ENCODE data around the gene PGAP2. TPM values are rescaled to one million over a fixed set of nuclear protein-coding genes. Genes with fewer than 3 reads are reported as not detected.

PGAP2 gene
- total RNA-seq, 2 donors from 2014 or later: 37.6 to 45.9 TPM

DNA sequence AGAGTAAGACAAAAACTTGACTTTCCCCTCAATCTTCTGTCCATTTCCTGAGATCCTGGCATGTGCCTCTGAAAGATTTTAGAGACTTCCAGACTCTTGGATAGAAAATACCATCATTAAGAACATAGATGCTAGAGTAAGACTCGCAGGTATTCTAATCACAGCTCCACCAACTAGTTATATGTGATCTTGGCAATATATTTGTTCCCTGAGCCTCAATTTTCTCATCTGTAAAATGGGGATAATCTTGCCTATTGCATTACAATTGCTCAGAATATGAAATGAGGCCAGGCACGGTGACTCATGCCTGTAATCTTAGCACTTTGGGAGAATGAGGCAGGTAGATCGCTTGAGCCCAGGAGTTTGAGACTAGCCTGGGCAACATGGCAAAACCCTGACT is 21.7 kb downstream of the PGAP2 start:
- ATAC-seq (replicated peaks in 1 of 2): no peak
- no peak for DNase-seq
- Mint-ChIP-seq H3K36me3 (ENCODE audit: insufficient read depth in 2 of 2) (peaks cover 22 to 31% of the 10 kb centered on the region in 2 donors), H3K4me3 (no peak overlapping the region), H3K27me3 (ENCODE audit: low read depth) (no peaks in the 10 kb centered on the region), H3K9me3 (no peaks in the 10 kb centered on the region), H3K4me1 (ENCODE audit: low read depth) (peaks cover 63% of the 10 kb centered on the region), H3K27ac (peak overlapping the region; percentile 67)

DNA sequence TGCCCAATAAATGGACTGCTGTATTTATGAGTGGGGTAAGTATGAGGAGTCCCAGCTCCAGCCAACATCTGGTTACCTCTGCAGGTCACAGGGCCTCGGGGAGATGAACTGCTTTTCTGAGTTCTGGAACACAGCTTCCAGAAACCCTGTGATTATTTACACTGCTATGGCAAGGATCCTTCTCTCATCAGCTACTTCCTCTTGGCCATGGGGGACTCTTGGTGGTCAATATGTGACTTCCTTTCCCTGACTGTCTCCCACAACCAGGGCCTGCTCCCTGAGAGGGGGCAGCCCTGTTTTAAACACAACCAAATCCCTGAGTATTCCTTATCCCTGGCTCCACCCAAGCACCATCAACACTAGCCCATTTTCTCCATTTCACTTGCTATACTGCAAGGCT is 22.4 kb downstream of the PGAP2 start:
- H3K27me3 Mint-ChIP-seq (ENCODE audit: low read depth): no peaks in the 10 kb centered on the region
- H3K36me3 Mint-ChIP-seq (ENCODE audit: insufficient read depth in 2 of 2): peaks cover 27 to 37% of the 10 kb centered on the region in 2 donors
- peak overlapping the region; percentile 80 to 87 for H3K4me3 Mint-ChIP-seq
- H3K27ac Mint-ChIP-seq: peak overlapping the region; percentile 87
- H3K9me3 Mint-ChIP-seq: no peaks in the 10 kb centered on the region
- peaks cover 63% of the 10 kb centered on the region for H3K4me1 Mint-ChIP-seq (ENCODE audit: low read depth)
- no peak for DNase-seq
- ATAC-seq (replicated peaks in 1 of 2): no peak

DNA sequence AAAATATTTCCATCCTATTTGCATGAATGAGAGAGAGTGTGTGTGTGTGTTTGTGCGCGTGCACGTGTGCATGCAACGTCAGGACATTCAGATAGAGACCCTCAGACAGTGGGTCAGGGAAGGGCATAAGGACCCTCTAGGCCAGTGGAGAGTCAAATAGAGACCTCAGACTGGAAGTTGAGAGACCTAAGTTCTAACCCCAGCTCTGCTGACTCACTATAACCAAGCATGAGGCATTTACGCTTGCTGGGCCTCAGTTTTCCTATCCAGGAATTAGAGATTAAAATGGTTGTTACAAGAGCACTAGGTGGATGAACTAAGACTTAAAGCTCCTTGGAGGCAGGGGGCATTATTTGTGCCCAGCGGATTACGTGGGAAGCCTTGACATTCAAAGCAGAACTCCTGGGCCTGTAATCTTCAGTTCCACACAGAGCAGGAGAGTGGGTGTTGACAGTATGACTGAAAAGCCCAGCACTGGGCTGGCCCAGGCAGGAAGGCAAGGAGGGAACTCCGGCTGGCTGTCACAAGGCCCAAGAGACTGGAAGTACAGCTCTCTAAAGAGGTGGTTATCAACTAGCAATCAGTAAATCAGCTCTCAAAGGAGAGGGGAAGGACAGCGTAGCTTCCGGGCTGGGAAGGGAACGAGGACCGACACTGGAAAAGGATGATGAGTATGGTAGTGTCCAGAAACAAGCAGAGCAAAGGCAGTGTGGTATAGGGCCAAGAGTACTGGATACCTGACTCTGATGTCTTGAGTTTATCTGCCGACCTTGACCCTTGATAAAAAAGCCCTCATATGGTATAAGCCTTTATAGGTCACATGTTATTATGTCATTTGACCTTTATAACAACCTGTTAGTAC is 23.2 kb downstream of the PGAP2 start:
- DNase-seq (no peak), ATAC-seq (replicated peaks in 1 of 2) (peak; percentile 62 to 68)
- Mint-ChIP-seq H3K9me3 (no peaks in the 10 kb centered on the region), H3K4me1 (ENCODE audit: low read depth) (peaks cover 67% of the 10 kb centered on the region), H3K27ac (peak overlapping the region; percentile 87), H3K36me3 (ENCODE audit: insufficient read depth in 2 of 2) (peaks cover 24 to 38% of the 10 kb centered on the region in 2 donors), H3K27me3 (ENCODE audit: low read depth) (no peaks in the 10 kb centered on the region), H3K4me3 (peak overlapping the region; percentile 80 to 87)

- ATAC-seq (replicated peaks in 1 of 2): no peak
- peaks cover 22 to 34% of the 10 kb centered on the region in 2 donors for H3K36me3 Mint-ChIP-seq (ENCODE audit: insufficient read depth in 2 of 2)
- DNase-seq: no peak
- no peaks in the 10 kb centered on the region for H3K27me3 Mint-ChIP-seq (ENCODE audit: low read depth)
- H3K4me1 Mint-ChIP-seq (ENCODE audit: low read depth): peaks cover 79% of the 10 kb centered on the region
- H3K27ac Mint-ChIP-seq: peak overlapping the region; percentile 87
- no peaks in the 10 kb centered on the region for H3K9me3 Mint-ChIP-seq
- H3K4me3 Mint-ChIP-seq: peak overlapping the region; percentile 87 to 88
Observed at GRCh38 chr11:3832816-3833215, 24.5 kb downstream of the PGAP2 start.

DNA sequence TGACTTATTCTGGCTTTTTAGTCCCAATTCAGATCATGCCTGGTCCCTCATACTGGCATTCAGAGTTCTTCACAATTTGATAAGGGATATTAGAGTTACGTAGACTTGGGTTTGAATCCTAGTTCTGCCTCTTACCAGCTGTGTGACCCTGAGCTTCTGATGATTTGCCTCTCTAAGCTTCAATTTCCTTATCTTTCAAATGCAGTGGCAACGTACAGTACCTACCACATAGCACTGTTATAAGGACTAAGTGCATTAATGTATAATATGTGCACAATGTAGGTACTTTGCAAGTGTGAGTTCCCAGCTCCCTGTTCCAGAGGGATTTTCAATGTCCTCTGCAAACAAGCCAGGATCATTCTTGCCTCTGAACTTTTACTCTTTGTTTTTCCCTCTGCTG is 25.1 kb downstream of the PGAP2 start:
- no peaks in the 10 kb centered on the region for H3K27me3 Mint-ChIP-seq (ENCODE audit: low read depth)
- H3K4me3 Mint-ChIP-seq: peak overlapping the region; percentile 87 to 88
- no peak for DNase-seq
- no peak for ATAC-seq (replicated peaks in 1 of 2)
- peaks cover 85% of the 10 kb centered on the region for H3K4me1 Mint-ChIP-seq (ENCODE audit: low read depth)
- H3K36me3 Mint-ChIP-seq (ENCODE audit: insufficient read depth in 2 of 2): peaks cover 23 to 40% of the 10 kb centered on the region in 2 donors
- no peaks in the 10 kb centered on the region for H3K9me3 Mint-ChIP-seq
- peak overlapping the region; percentile 87 for H3K27ac Mint-ChIP-seq

DNA sequence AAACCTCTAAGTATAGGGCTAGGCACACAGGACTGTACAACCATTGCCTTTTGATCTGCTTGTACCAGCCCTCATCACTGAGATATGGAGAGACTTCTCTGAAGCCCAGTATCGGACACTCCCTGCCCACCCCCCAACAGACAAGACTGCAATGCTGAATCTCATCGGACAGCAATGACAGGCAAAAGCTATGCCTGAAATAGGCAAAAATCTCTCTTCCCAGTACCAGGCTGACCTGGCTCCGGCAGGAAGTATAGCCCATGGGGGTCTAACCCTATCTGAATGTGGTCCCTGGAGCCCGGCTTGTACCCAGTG is 25.9 kb downstream of the PGAP2 start:
- Mint-ChIP-seq H3K4me3 (peak overlapping the region; percentile 87 to 88), H3K36me3 (ENCODE audit: insufficient read depth in 2 of 2) (peaks cover 26 to 45% of the 10 kb centered on the region in 2 donors), H3K4me1 (ENCODE audit: low read depth) (peaks cover 92% of the 10 kb centered on the region), H3K27ac (peak overlapping the region; percentile 92), H3K27me3 (ENCODE audit: low read depth) (no peaks in the 10 kb centered on the region), H3K9me3 (no peaks in the 10 kb centered on the region)
- ATAC-seq (replicated peaks in 1 of 2) (no peak), DNase-seq (no peak)

DNA sequence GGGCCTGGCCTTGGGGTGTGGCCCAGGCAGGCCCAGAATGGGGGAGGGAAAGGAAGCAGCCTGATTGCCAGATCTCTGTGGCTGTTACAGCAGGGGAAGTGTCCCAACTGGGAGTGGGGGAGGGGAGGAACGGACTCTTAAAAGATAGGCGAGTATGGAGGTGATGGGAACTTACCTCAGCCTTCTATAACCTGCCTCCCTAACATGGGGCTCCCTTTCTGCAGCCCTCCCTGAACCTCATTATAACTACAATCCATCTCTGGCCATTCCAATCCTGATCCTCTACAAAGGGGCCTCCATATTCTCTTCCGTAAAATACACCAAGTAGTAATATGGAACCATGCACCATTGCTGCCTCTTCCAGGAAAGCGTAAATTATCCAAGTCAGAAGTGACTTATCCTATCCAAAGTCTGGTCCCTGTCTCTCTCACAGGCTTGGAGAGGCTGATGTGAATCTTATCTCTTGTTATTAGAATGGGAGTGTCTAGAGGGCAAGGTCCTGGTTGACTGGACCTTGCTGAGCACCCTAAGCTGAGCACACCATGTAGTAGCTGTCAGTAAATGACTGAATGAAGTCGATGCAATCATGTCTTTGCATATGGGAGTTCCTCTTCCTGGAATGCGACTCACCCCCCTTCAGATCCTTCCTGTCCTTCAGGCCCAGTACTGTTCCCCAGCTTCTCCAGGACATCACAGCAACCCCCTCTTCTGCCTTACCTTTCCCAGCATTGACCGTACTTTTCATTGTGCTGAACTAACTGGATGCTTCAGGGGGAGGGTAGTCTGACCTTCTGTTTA is 26.5 kb downstream of the PGAP2 start:
- Mint-ChIP-seq H3K36me3 (ENCODE audit: insufficient read depth in 2 of 2) (peaks cover 31 to 46% of the 10 kb centered on the region in 2 donors), H3K9me3 (no peaks in the 10 kb centered on the region)
- DNase-seq: no peak

GRCh38 chr11:3835751-3836150 is 27.4 kb downstream of the PGAP2 start:
- H3K27ac Mint-ChIP-seq: peak overlapping the region; percentile 92
- H3K36me3 Mint-ChIP-seq (ENCODE audit: insufficient read depth in 2 of 2): peaks cover 31 to 47% of the 10 kb centered on the region in 2 donors
- ATAC-seq (replicated peaks in 1 of 2): no peak
- H3K4me1 Mint-ChIP-seq (ENCODE audit: low read depth): peaks cover 87% of the 10 kb centered on the region
- no peak for DNase-seq
- H3K4me3 Mint-ChIP-seq: peak overlapping the region; percentile 87 to 88
- no peaks in the 10 kb centered on the region for H3K27me3 Mint-ChIP-seq (ENCODE audit: low read depth)
- no peaks in the 10 kb centered on the region for H3K9me3 Mint-ChIP-seq

More for the DNA sequence above, 26.5 kb downstream of the PGAP2 start:
- peak overlapping the region; percentile 87 to 88 for H3K4me3 Mint-ChIP-seq
- peak overlapping the region; percentile 92 for H3K27ac Mint-ChIP-seq
- H3K4me1 Mint-ChIP-seq (ENCODE audit: low read depth): peaks cover 95% of the 10 kb centered on the region
- ATAC-seq (replicated peaks in 1 of 2): no peak
- no peaks in the 10 kb centered on the region for H3K27me3 Mint-ChIP-seq (ENCODE audit: low read depth)

DNA sequence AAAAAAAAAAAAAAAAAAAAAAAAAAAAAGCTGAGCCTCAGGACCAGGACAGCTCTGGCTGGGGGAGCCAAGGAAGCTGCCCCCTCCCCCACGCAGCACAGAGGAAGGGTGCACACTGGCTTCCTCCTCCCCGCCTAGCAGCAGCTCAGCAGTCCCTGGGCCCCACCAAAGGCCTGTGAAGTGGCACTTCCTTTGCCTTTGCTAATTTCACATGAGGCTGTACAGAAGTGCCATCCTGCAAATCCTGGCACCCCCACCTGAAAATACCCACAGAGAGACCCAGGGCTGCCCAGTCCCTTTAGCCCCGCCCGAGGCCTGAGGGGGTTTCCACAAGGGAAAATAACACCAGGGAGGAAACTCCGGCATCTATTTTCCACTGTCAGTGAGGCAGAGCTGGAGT is 28.5 kb downstream of the PGAP2 start:
- Mint-ChIP-seq H3K4me3 (peak overlapping the region; percentile 88 to 90), H3K27ac (peak overlapping the region; percentile 97), H3K27me3 (ENCODE audit: low read depth) (no peaks in the 10 kb centered on the region), H3K9me3 (no peaks in the 10 kb centered on the region), H3K4me1 (ENCODE audit: low read depth) (peaks cover 80% of the 10 kb centered on the region), H3K36me3 (ENCODE audit: insufficient read depth in 2 of 2) (peaks cover 27 to 41% of the 10 kb centered on the region in 2 donors)
- ATAC-seq (replicated peaks in 1 of 2) (no peak), DNase-seq (peak; percentile 48 to 49)

DNA sequence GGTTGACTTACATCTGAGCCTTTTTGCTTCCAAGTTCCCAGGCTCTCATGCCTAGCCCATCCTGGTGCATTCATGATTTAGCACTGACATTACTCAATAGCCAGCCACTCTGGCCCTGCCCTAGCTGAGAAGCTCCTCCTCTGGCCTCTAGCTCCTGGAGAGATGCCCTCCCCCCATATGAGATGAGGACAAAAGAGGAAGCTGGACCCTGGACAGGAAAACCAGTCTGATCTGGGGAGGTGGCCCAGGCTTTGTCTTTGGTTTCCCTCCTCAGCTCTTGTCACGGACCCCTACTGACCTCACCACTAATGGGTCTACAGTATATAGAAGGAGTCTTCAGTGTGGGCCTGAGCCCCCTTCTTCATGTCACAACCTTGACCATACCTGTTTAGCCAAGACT is 29.4 kb downstream of the PGAP2 start:
- DNase-seq (no peak), ATAC-seq (replicated peaks in 1 of 2) (no peak)
- H3K9me3 Mint-ChIP-seq: no peaks in the 10 kb centered on the region
- peak overlapping the region; percentile 88 to 90 for H3K4me3 Mint-ChIP-seq
- peaks cover 77% of the 10 kb centered on the region for H3K4me1 Mint-ChIP-seq (ENCODE audit: low read depth)
- H3K36me3 Mint-ChIP-seq (ENCODE audit: insufficient read depth in 2 of 2): peaks cover 27 to 41% of the 10 kb centered on the region in 2 donors
- peak overlapping the region; percentile 97 for H3K27ac Mint-ChIP-seq
- no peaks in the 10 kb centered on the region for H3K27me3 Mint-ChIP-seq (ENCODE audit: low read depth)

GRCh38 chr11:3838504-3838903 is 30.1 kb downstream of the PGAP2 start:
- Mint-ChIP-seq H3K27me3 (ENCODE audit: low read depth) (no peaks in the 10 kb centered on the region), H3K4me3 (peak overlapping the region; percentile 88 to 90), H3K9me3 (no peaks in the 10 kb centered on the region), H3K4me1 (ENCODE audit: low read depth) (peaks cover 77% of the 10 kb centered on the region), H3K27ac (peak overlapping the region; percentile 97), H3K36me3 (ENCODE audit: insufficient read depth in 2 of 2) (peaks cover 26 to 39% of the 10 kb centered on the region in 2 donors)
- no peak for ATAC-seq (replicated peaks in 1 of 2)
- no peak for DNase-seq

DNA sequence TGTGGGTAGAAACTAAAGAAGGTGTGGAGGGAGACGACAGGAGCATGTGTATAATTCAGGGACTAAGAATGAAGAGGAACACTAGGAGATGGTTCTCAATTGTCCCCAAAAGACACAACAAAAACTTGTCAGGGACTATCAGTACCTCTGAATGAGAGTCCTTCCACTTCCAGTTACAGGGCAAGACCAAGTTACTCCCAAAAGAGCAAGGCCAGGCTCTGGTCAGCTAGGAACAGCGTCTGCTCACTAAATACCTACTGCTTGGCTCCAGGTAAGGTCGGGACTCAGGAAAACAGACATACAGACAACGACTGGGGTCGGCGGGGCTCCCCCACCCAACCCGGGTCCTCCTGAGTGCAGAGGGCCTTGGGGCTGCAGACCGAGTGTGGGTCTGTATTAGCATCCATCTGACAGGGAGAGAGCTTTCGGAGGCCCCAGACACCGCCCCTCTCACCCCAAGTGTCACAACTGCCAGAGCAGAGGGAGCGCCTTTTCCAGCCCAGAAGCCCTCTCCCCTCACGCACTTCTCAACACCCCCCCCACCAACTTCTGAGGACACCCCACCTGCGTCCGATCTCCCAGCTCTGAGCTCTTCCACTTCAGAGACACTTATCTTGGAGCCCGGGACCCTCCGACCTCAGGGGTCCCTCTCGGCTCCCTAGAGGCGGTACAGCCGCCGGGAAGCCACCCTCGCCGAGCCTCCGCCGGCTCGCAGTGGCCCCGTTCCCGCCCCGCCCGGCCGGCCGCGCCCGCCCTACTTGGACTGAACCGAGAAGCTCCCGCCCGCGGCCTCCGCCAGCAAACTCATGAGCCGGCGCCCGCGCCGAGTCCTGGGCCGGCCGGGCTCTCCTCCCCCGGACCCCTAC is 31.9 kb downstream of the PGAP2 start:
- peak; percentile 34 to 53 for DNase-seq

More for the DNA sequence above, 31.9 kb downstream of the PGAP2 start:
- Mint-ChIP-seq H3K36me3 (ENCODE audit: insufficient read depth in 2 of 2) (peaks cover 19 to 27% of the 10 kb centered on the region in 2 donors), H3K27ac (peak overlapping the region; percentile 82), H3K9me3 (no peaks in the 10 kb centered on the region), H3K27me3 (ENCODE audit: low read depth) (no peaks in the 10 kb centered on the region), H3K4me3 (peak overlapping the region; percentile 88 to 90), H3K4me1 (ENCODE audit: low read depth) (peaks cover 76% of the 10 kb centered on the region)
- no peak for ATAC-seq (replicated peaks in 1 of 2)

Data from activated T-cell treated with anti-CD3 and anti-CD28 coated beads, Interleukin-2, amount 50 U/mL, for 72 hours (primary cell).